ENCODE data around the gene SALL4. TPM values are rescaled to one million over a fixed set of nuclear protein-coding genes. Genes with fewer than 3 reads are reported as not detected.
"Not testable (repeated sequence)": the region's sequence is repeated elsewhere in the genome, so short reads cannot be mapped to it uniquely, and the experiment has no call there.

Gene SALL4
- total RNA-seq, 1 donor = not detected

DNA sequence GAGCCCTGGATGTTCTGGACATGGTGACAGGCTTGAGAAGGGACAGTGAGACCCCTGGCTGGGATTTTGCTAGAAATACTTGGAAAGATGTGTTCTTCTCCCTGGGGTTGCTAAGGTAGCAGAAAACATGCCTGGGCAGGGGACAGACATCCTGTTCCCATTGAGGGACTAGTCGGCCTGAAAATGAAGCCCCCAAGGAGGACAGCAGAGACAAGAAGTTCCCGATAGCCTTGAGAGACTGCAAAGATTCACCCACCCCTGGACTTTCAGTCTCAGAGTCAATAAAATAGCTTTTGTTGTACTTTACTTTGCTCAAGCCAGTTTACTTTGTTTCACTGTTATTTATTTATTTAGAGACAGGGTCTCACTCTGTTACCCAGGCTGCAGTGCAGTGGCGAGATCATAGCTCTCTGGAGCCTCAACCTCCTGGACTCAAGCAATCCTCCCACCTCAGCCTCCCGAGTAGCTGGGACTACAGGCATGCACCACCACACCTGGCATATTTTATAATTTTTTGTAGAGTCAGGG, 62.5 kb downstream of the SALL4 start:
- Histone ChIP-seq H3K4me3 (ENCODE audit: low read length) (no peak overlapping the region), H3K27me3 (ENCODE audit: insufficient read depth, low read length) (no peaks in the 10 kb centered on the region), H3K9me3 (ENCODE audit: low read depth, low read length) (no peaks in the 10 kb centered on the region), H3K4me1 (ENCODE audit: insufficient read depth, low read length) (no peaks in the 10 kb centered on the region)

DNA sequence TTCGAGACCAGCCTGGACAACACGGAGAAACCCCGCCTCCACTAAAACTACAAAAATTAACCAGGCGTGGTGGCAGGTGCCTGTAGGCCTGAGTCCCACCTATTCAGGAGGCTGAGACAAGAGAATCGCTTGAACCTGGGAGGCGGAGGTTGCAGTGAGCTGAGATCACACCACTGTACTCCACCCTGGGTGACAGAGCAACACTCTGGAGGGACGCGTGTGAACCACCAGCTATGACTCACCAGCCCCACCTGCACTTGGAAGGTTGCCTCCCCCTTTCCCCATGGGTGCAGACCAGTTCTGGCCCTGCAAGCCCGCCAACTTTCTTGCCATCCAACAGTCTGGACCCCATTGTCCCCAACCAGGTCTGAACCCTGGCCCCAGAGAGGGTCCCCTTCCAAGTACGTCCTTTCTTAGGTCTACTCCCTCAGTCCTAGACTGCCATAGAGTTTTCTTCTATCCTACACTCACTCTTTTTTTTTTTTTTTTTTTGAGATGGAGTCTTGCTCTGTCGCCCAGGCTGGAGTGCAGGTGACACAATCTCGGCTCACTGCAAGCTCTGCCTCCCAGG, 63.4 kb downstream of the SALL4 start:
- H3K9me3 ChIP-seq (ENCODE audit: low read depth, low read length) = no peaks in the 10 kb centered on the region
- no peak overlapping the region for H3K4me3 ChIP-seq (ENCODE audit: low read length)
- no peaks in the 10 kb centered on the region for H3K27me3 ChIP-seq (ENCODE audit: insufficient read depth, low read length)
- H3K4me1 ChIP-seq (ENCODE audit: insufficient read depth, low read length) = no peaks in the 10 kb centered on the region

DNA sequence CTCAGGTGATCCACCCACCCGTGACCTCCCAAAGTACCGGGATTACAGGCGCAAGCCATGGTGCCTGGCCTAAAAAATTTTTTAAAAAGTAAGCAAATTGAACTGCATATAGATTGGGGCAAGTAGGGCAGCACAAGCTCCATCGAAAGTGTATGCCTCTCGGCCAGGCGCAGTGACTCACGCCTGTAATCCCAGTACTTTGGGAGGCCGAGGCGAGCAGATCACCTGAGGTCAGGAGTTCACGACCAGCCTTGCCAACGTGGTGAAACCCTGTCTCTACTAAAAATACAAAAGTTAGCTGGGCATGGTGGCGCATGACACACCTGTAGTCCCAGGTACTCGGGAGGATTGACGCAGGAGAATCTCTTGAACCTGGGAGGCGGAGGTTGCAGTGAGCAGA, 64.1 kb downstream of the SALL4 start:
- H3K9me3 ChIP-seq (ENCODE audit: low read depth, low read length); H3K27me3 ChIP-seq (ENCODE audit: insufficient read depth, low read length); H3K4me1 ChIP-seq (ENCODE audit: insufficient read depth, low read length); H3K4me3 ChIP-seq (ENCODE audit: low read length): not testable (repeated sequence)

DNA sequence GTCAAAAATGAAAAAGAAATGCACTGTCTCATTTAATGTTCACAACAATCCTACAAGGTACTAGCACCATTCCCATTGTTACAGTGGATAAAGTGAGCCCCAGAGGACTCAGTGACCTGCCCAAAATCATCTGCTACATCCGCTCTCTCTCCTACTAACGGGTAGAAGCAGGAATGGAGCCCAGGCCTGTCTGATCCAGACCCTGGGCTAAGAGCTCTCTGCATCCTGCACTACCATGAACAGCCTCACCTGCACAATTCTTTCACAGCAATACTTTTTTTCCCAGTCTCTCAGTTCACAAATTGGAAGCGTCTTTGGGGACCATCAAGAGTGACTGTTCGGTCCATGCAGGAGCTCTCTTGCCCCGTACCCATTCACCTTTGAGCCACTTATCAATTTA, 65.4 kb downstream of the SALL4 start:
- Histone ChIP-seq H3K27me3 (ENCODE audit: insufficient read depth, low read length) (no peaks in the 10 kb centered on the region), H3K9me3 (ENCODE audit: low read depth, low read length) (no peaks in the 10 kb centered on the region), H3K4me1 (ENCODE audit: insufficient read depth, low read length) (no peaks in the 10 kb centered on the region), H3K4me3 (ENCODE audit: low read length) (no peak overlapping the region)

DNA sequence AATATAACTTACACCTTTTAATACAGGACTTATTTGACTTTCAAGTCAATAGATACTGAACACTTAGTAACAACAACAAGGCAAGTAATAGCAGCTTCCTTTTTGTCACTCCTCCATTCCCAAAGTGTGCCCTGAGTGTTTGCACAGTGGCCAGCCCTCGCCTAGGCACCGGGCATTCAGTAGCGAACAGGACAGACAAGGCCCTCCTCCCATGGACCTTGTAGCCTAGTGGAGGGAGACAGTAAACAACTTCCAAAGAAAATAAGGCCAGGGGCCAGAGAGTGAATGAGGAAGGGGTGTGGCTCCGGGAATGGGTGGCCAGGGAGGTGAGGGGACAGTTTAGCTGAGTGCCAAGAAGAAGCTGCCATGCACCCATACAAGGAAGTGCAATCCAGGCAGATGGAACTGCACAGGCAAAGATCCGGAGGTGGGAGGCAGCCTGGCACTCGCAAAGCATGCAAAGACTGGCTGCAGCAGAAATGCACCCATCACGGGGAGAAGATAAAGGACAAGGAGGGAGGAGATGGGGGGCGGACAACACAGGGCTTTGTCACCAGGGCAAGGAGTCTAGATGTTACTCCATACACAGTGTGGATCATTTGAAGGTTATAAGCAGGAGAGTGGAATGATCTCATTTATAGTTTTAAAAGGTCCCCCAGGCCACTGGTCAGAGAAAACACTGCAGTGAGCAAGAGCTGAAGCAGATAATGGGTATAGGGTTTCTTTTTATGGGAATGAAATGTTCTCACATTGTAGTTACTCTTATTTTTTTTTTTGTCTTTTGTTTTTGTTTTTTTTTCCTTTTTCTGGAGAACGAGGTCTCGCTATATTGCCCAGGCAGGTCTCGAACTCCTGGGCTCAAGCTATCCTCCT, 66.4 kb downstream of the SALL4 start:
- Histone ChIP-seq H3K27me3 (ENCODE audit: insufficient read depth, low read length) (no peaks in the 10 kb centered on the region), H3K9me3 (ENCODE audit: low read depth, low read length) (no peaks in the 10 kb centered on the region), H3K4me3 (ENCODE audit: low read length) (no peak overlapping the region), H3K4me1 (ENCODE audit: insufficient read depth, low read length) (no peaks in the 10 kb centered on the region)

DNA sequence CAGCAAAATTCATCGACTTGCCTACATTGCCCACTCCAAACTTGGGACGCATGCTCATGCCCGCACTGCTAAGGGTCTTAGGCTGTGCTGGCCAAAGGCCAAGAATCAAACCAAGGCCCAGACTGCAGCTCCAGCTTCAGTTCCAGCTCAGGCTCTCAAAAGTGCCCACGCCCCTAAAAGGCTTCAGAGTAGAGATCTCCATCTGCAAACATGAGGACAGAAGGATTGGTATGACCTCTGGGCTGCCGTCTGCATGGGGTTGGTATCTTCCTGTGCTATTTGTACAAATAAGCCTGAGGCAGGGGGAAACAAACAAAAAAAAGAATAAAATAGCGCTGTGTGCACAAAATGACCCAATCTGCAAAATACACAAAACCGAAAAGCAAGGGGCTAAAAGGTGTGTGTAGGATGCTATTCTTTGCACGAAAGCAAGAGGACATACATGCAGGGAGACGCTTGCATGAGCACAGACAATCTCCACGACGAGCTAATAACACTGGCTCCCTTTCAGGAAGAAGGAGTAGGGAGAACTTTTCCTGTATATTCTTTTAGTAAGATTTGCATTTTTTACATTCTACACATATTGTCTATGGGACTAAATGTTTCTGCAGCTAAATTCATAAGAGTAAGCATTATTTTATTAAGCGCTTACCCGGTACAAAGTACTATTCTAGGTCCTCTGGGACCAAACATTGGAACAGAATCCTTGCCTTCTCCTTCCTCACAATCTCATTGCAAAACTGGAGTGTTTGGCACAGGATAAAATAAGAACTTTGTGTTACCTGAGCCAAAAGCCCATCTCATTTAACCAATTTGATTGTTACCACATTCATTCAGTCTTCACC, 67.2 kb downstream of the SALL4 start:
- H3K4me1 ChIP-seq (ENCODE audit: insufficient read depth, low read length) = no peaks in the 10 kb centered on the region
- no peaks in the 10 kb centered on the region for H3K9me3 ChIP-seq (ENCODE audit: low read depth, low read length)
- no peaks in the 10 kb centered on the region for H3K27me3 ChIP-seq (ENCODE audit: insufficient read depth, low read length)
- no peak overlapping the region for H3K4me3 ChIP-seq (ENCODE audit: low read length)

DNA sequence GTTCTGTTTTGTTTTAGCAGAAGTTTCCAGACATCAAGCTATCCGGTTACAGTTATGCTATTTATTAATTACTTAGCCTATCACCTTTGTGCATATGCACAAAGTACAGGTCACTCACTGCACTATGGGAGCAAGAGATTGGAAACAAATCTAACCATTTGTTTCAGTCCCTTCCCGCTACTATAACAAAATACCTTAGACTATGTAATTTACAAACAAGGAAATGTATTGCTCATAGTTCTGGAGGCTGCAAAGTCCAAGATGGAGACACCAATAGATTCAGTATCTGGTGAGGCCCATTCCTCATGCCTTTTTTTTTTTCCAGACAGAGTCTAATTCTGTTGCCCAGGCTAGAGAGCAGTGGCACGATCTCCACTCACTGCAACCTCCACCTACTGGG, 69.3 kb downstream of the SALL4 start:
- Histone ChIP-seq H3K4me1 (ENCODE audit: insufficient read depth, low read length) (no peaks in the 10 kb centered on the region), H3K9me3 (ENCODE audit: low read depth, low read length) (no peaks in the 10 kb centered on the region), H3K27me3 (ENCODE audit: insufficient read depth, low read length) (no peaks in the 10 kb centered on the region), H3K4me3 (ENCODE audit: low read length) (no peak overlapping the region)

Other genes with a start within 250 kb of the SALL4 start
- gene ATP9A, start 34.1 kb downstream of the SALL4 start, total RNA-seq = 2.3 TPM

Data from mononuclear cell (primary cell).